Measurements from ENCODE around the gene PNMA1. TPM values are rescaled to one million over a fixed set of nuclear protein-coding genes. Genes with fewer than 3 reads are reported as not detected.

Gene PNMA1
- total and polyA plus RNA-seq, 2 of the 13 experiments (the other 11 are each of a cell fraction or from before 2014, with no cell fraction given): 7.0 to 8.3 TPM

GRCh38 chr14:73758392-73759182 lies 44.4 kb upstream of the PNMA1 start (continued):
- TF ChIP-seq HNF1B (CRISPR knock-in tag; IDR thresholded peaks at IDR 0.05) (no peak; the same call in 1 of the 2 replicates), CTCF (CRISPR knock-in tag; IDR thresholded peaks at IDR 0.05) (peak; percentile 90), ZNF234 (CRISPR knock-in tag; conservative IDR thresholded peaks at IDR 0.05) (no peak), EZH2 (conservative IDR thresholded peaks at IDR 0.05; ENCODE audit: low read depth, low read length) (no peak), MBNL3 (CRISPR knock-in tag; conservative IDR thresholded peaks at IDR 0.05) (no peak), ZMYM2 (CRISPR knock-in tag; IDR thresholded peaks at IDR 0.05) (no peak), GTF2F1 (IDR thresholded peaks at IDR 0.05; ENCODE audit: low read length) (no peak), EED (CRISPR knock-in tag; IDR thresholded peaks at IDR 0.05) (no peak), NR2F6 (IDR thresholded peaks at IDR 0.05) (no peak), NR2F6 (CRISPR knock-in tag; IDR thresholded peaks at IDR 0.05) (no peak), PRMT3 (CRISPR knock-in tag; IDR thresholded peaks at IDR 0.05; ENCODE audit: borderline replicate concordance, low read depth) (no peak), FOXK2 (IDR thresholded peaks at IDR 0.05) (no peak), GATA4 (IDR thresholded peaks at IDR 0.05; ENCODE audit: borderline replicate concordance, low read depth) (no peak), MLLT10 (CRISPR knock-in tag; IDR thresholded peaks at IDR 0.05) (no peak), ZNF75D (CRISPR knock-in tag; IDR thresholded peaks at IDR 0.05; ENCODE audit: borderline replicate concordance) (no peak), ZFP36L2 (CRISPR knock-in tag; IDR thresholded peaks at IDR 0.05) (no peak), ZNF605 (CRISPR knock-in tag; IDR thresholded peaks at IDR 0.05) (no peak), ZMAT5 (CRISPR knock-in tag; IDR thresholded peaks at IDR 0.05; ENCODE audit: borderline replicate concordance, low read depth) (no peak), ZKSCAN8 (CRISPR knock-in tag; IDR thresholded peaks at IDR 0.05; ENCODE audit: borderline replicate concordance) (no peak), KAT8 (CRISPR knock-in tag; IDR thresholded peaks at IDR 0.05) (no peak), ZNF570 (CRISPR knock-in tag; IDR thresholded peaks at IDR 0.05; ENCODE audit: borderline replicate concordance) (no peak), MED13 (CRISPR knock-in tag; IDR thresholded peaks at IDR 0.05) (no peak), MIXL1 (CRISPR knock-in tag; IDR thresholded peaks at IDR 0.05) (no peak), MYPOP (CRISPR knock-in tag; IDR thresholded peaks at IDR 0.05) (no peak), FUBP1 (CRISPR knock-in tag; IDR thresholded peaks at IDR 0.05; ENCODE audit: borderline replicate concordance) (no peak)

Data from HepG2 (cell line).